HEK293T (cell line): ENCODE measurements around the gene ETFRF1.

Source experiments
- CTCF ChIA-PET: fragments of 350-600 bp; formaldehyde crosslinking; extraction: SDS; loops from one replicate; lab custom pipeline; 2021; ENCODE audit warnings: antibody characterized with exemption, inconsistent platforms; lab: Yijun Ruan, JAX
- POLR2A ChIA-PET: fragments of 350-600 bp; formaldehyde crosslinking; extraction: SDS; loops from one replicate; lab custom pipeline; 2020; ENCODE audit warnings: antibody characterized with exemption, inconsistent platforms; lab: Yijun Ruan, JAX
- DNase-seq: peaks from one replicate; pipeline ENCODE4 v3.0.0; 2012; ENCODE audit warnings: mixed read lengths; ENCODE audit errors: extremely low spot score
- ARNT ChIP-seq: fragments of 450-650 bp; IDR thresholded peaks from 2 replicates; pipeline ENCODE4 v1.6.1; 2017; ENCODE audit warnings: mild to moderate bottlenecking
- BHLHE40 ChIP-seq: fragments of 450-650 bp; IDR thresholded peaks from 2 replicates; pipeline ENCODE4 v1.6.1; 2016; ENCODE audit warnings: mild to moderate bottlenecking, moderate library complexity, borderline replicate concordance
- CTBP1 ChIP-seq: fragments of 450-650 bp; IDR thresholded peaks from 2 replicates; pipeline ENCODE4 v1.6.1; 2016; ENCODE audit warnings: borderline replicate concordance
- ELF4 ChIP-seq: fragments of 450-650 bp; IDR thresholded peaks from 2 replicates; pipeline ENCODE4 v1.6.1; 2017; ENCODE audit warnings: antibody characterized with exemption
- FOXA1 ChIP-seq: fragments of 450-650 bp; IDR thresholded peaks from 2 replicates; pipeline ENCODE4 v1.6.1; 2016; ENCODE audit warnings: mild to moderate bottlenecking
- FOXK2 ChIP-seq: fragments of 450-650 bp; IDR thresholded peaks from 2 replicates; pipeline ENCODE4 v1.6.1; 2016; ENCODE audit warnings: mild to moderate bottlenecking
- FOXM1 ChIP-seq: fragments of 450-650 bp; IDR thresholded peaks from 2 replicates; pipeline ENCODE4 v1.6.1; 2017; ENCODE audit warnings: mild to moderate bottlenecking, borderline replicate concordance
- HDGF ChIP-seq: fragments of 450-650 bp; IDR thresholded peaks from 2 replicates; pipeline ENCODE4 v1.6.1; 2017; ENCODE audit warnings: antibody characterized with exemption, borderline replicate concordance
- L3MBTL2 ChIP-seq: fragments of 450-650 bp; conservative IDR thresholded peaks from 2 replicates; pipeline ENCODE4 v1.6.1; 2016; ENCODE audit warnings: mild to moderate bottlenecking
- LEF1 ChIP-seq: fragments of 450-650 bp; IDR thresholded peaks from 2 replicates; pipeline ENCODE4 v1.6.1; 2017; ENCODE audit warnings: mild to moderate bottlenecking, borderline replicate concordance
- NFRKB ChIP-seq: fragments of 450-650 bp; IDR thresholded peaks from 2 replicates; pipeline ENCODE4 v1.6.1; 2016; ENCODE audit warnings: mild to moderate bottlenecking, moderate library complexity
- PKNOX1 ChIP-seq: fragments of 450-650 bp; IDR thresholded peaks from 2 replicates; pipeline ENCODE4 v1.6.1; 2016
- SP1 ChIP-seq: fragments of 450-650 bp; IDR thresholded peaks from 2 replicates; pipeline ENCODE4 v1.6.1; 2017
- SUZ12 ChIP-seq: fragments of 450-650 bp; IDR thresholded peaks from 2 replicates; pipeline ENCODE4 v1.6.1; 2016; ENCODE audit warnings: mild to moderate bottlenecking
- TARDBP ChIP-seq: fragments of 450-650 bp; IDR thresholded peaks from 2 replicates; pipeline ENCODE4 v1.6.1; 2016
- ZNF384 ChIP-seq: fragments of 450-650 bp; IDR thresholded peaks from 2 replicates; pipeline ENCODE4 v1.6.1; 2016

ETFRF1 gene

GRCh38 chr12:25187781-25188180, 7.3 kb upstream of the ETFRF1 start:
- ChIA-PET CTCF (no interaction called here), POLR2A (no interaction called here)
- DNase-seq: no peak
- TF ChIP-seq HDGF (no peak), LEF1 (no peak), SUZ12 (no peak), ZNF384 (no peak), PKNOX1 (no peak), FOXM1 (no peak), NFRKB (no peak), FOXK2 (no peak), CTBP1 (no peak), L3MBTL2 (no peak), SP1 (no peak), TARDBP (no peak), ELF4 (no peak), BHLHE40 (no peak), ARNT (no peak), FOXA1 (no peak)

- ChIA-PET CTCF (no interaction called here), POLR2A (no interaction called here)
- DNase-seq: no peak
- TF ChIP-seq FOXA1 (no peak), NFRKB (no peak), FOXK2 (no peak), ARNT (no peak), ZNF384 (no peak)
Measured at GRCh38 chr12:25189656-25190055, 5.4 kb upstream of the ETFRF1 start.

GRCh38 chr12:25190793-25191192, 4.2 kb upstream of the ETFRF1 start:
- CTCF ChIA-PET: no interaction called here

GRCh38 chr12:25194214-25194613, 823 bp upstream of the ETFRF1 start:
- DNase-seq: no peak
- ChIA-PET POLR2A (no interaction called here), CTCF (interaction anchor here (1.1 kb wide), 1 partner anchor 39 kb away, joined by 3 read pairs; no protein-coding TSS in a partner anchor)
- no peak for TF ChIP-seq FOXM1
- TF ChIP-seq PKNOX1: no peak
- no peak for TF ChIP-seq LEF1
- TF ChIP-seq ZNF384: no peak
- no peak for TF ChIP-seq ARNT
- no peak for TF ChIP-seq HDGF
- no peak for TF ChIP-seq CTBP1
- TF ChIP-seq L3MBTL2: no peak
- TF ChIP-seq NFRKB: no peak
- no peak for TF ChIP-seq TARDBP
- TF ChIP-seq BHLHE40: no peak
- TF ChIP-seq ELF4: no peak
- no peak for TF ChIP-seq SUZ12
- TF ChIP-seq FOXK2: no peak

More at GRCh38 chr12:25190793-25191192, 4.2 kb upstream of the ETFRF1 start:
- no peak for DNase-seq
- TF ChIP-seq FOXA1 (no peak), BHLHE40 (no peak), ZNF384 (no peak), PKNOX1 (no peak), L3MBTL2 (no peak), ARNT (no peak), NFRKB (no peak), FOXM1 (no peak)
- POLR2A ChIA-PET: no interaction called here

GRCh38 chr12:25194722-25195055, 348 bp upstream of the ETFRF1 start:
- CTCF ChIA-PET: interaction anchor here (0.9 to 1.6 kb wide), 3 partner anchors 40 to 193 kb away, joined by 3 read pairs; no protein-coding TSS in a partner anchor
- no peak for DNase-seq
- TF ChIP-seq FOXA1 (no peak), TARDBP (no peak), BHLHE40 (no peak), L3MBTL2 (no peak), HDGF (no peak), FOXM1 (no peak), NFRKB (no peak), FOXK2 (no peak), SUZ12 (no peak), CTBP1 (no peak), LEF1 (no peak), ZNF384 (no peak), PKNOX1 (no peak), ELF4 (no peak), ARNT (no peak), SP1 (no peak)
- POLR2A ChIA-PET: no interaction called here

- TF ChIP-seq CTBP1 (no peak), FOXM1 (no peak), SUZ12 (no peak), FOXK2 (no peak), ELF4 (no peak), HDGF (no peak), LEF1 (no peak), FOXA1 (no peak), SP1 (no peak), L3MBTL2 (no peak)
- ChIA-PET POLR2A (no interaction called here), CTCF (interaction anchor here (0.5 kb wide), 1 partner anchor 190 kb away, joined by 3 read pairs; no protein-coding TSS in a partner anchor)
- no peak for DNase-seq
Measured at GRCh38 chr12:25197608-25198007, 2.6 kb downstream of the ETFRF1 start.
